NCI-H2196 treated with DMSO at 0.1 percent for 48 hours (cell line): ENCODE results near the gene NSD2.

Experiments
- DNase-seq: peaks from one replicate; lab custom pipeline; 2025; ENCODE audit not compliant: unreplicated experiment; lab: John Stamatoyannopoulos, UW

The NSD2 gene

GRCh38 chr4:1969928-1970723, 98.9 kb downstream of the NSD2 start:
- DNase-seq: no peak

DNA sequence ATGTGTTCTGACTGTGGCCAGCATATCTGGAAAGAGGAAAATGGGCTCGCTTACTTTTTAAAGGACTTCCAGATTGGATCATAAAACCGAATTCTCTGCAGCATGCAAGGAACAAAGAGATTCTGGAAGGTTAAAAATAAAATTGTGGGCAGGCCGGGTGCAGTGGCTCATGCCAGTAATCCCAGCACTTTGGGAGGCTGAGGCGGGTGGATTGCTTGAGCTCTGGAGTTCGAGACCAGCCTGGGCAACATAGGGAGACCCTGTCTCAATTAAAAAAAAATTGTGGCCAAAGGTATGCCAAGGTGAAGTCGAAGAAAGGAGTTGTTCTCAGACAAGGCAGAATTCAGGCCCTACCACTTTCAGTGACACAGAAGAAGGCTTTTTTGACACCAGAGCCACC, 99.7 kb downstream of the NSD2 start:
- no peak for DNase-seq

DNA sequence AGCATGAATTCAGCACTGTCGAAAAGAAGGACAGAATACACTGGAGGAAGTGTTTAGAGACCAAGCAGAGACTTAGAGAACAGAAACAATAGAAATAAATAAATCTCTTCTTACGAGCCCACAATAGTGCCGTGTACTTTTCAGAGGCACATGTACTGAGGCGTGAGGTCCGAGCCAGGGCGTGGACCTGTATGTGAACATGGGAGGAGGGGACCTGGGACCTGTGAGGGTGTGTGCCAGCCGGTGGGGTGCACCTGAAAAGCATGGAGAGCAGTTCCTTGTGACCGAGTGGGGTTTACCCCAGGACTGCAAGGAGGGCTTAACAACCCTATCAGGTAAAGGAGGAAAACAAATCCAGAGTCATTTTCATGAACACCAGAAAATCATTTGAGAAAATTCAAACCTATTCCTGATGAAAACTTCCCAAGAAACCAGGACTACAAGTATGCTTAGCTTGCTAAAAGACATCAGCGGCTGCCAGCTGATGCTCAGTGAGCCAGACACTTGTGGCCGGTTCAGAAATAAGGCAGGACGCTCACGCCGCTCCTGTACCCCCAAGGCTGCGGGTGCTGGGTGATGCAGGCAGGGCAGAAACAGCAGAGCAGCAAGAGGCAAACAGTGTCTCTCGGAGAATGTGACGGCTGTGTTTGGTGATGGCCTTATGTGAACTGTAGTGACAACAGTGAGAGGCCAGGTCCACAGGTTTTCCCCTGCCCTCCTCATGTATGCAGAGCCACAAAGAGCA, 100.4 kb downstream of the NSD2 start:
- DNase-seq: no peak

DNA sequence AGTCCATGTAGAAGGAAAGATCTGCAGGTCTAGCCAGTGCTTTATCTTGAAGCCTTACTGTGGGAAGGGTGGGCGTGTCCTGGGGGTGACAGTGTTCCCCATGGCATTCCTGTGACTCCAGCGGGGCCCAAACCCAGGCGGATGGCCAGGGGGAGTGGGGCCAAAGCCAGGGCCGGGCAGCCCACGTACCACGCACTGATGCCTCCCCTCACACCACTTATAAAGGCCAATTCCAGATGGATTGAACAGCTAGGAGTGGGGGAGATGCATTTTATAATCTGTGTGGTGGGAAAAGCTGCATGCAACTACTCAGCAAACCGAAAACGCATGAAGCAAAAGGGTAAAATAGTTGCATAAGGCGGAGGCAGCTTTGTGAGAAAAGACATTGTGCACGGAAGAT, 101.2 kb downstream of the NSD2 start:
- no peak for DNase-seq

DNA sequence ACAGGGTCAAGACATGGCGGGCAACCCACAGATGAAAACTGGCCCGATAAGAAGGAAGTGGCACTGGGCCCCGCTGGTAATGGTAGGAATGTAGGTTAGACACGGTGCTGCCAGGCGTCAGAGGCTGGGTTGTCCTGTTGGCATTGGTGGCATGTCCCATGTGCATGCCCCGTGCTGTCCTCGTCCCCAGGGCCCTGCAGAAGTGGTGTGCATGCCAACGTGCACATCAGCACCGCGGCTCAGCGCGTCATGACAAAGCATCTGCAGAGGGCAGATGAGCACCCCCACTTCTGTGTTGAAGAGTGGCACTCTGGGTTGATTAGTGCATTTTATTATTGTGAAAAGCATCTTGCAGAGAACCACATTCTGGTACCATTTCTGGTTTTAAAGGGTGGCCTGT, 102.0 kb downstream of the NSD2 start:
- no peak for DNase-seq

DNA sequence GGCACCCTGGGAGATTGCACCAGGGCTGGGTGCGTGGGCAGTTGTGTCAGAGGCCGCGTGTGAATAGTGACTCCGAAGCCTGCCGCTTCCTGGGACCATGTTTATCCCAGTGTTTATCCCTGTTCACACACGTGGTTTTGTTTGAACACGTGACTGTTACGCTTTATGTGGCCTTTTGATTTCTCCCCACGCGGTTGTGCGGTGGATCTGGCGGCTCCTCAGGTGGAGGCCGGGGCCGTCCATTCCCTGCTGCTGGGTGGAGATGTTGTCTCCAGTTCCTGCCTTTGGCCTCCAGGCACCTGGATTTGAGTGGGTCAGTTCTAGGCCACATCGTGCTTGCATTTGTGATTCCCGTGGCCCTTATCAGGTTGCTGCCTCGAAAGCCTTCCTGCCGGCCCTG, 102.5 kb downstream of the NSD2 start:
- no peak for DNase-seq

- no peak for DNase-seq
Measured at GRCh38 chr4:1974840-1975239, 103.6 kb downstream of the NSD2 start.

- no peak for DNase-seq
Measured at GRCh38 chr4:1975391-1975801, 104.2 kb downstream of the NSD2 start.

- DNase-seq: no peak
Measured at GRCh38 chr4:1975880-1976279, 104.7 kb downstream of the NSD2 start.

DNA sequence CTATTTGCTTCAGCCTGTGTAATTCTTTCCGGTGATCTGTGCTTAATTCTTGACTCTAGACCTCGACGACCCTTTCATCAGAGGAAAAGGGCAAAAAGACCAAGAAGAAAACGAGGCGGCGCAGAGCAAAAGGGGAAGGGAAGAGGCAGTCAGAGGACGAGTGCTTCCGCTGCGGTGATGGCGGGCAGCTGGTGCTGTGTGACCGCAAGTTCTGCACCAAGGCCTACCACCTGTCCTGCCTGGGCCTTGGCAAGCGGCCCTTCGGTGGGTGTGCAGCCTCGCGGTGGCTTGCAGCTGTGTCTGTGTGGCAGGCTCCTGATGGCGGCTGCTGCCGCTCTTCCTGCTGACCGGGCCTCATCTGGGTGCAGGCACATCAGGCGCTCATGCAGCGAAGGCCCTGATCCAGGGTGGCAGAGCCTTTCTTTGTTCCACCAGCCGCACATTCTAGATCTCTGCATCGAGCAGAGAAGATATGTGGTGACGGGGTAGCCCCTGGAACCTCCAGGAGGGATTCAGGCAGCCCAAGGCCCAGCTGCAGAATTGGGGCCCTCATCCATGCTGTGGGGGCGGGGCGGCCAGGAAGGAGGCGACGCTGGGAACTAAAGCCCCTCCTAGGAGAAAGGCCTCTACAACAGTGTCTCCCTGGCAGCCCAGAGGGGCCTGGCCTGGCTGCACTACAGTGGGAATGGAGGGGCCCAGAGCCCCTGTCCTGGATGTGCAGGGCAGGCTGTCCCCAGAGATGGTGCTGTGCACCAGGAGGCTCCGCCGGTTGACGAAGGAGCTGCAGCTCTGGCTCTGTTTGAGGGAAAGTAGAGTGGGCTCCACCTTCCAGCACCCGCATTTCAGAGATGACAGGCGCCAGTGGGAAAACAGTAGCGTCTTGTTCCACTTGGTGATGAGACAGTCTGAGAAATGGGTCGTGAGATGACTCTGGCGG, 105.5 kb downstream of the NSD2 start:
- DNase-seq: no peak

GRCh38 chr4:1978226-1978625, 107.0 kb downstream of the NSD2 start:
- DNase-seq: no peak

- DNase-seq: no peak
Measured at GRCh38 chr4:1978741-1979476, 107.7 kb downstream of the NSD2 start.

GRCh38 chr4:1979477-1980196, 108.4 kb downstream of the NSD2 start:
- DNase-seq: no peak

DNA sequence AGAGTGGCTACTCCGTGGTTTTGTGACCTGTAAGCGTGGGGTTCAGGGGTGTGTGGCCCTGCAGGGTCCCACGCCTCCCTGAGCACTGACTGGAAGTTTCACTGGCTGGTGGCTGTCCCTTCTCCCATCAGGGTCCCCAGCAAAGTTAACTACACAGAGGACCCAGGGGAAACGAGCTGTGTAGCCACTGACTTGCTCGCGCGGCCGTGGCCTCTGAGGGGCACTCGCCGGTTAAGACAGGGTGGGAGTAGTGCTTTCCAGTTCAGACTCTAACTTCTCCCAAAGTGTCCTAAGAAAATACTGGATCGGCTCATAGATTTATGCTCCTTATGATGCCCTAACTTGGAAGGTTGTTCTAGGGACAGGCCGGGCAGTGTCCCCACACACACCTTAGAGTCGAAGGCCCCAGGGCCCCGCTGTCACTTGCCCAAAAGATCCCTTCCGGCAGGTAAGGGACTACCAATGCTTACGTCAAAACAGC, 109.4 kb downstream of the NSD2 start:
- DNase-seq: no peak

- no peak for DNase-seq
Measured at GRCh38 chr4:1981251-1982058, 110.3 kb downstream of the NSD2 start.

DNA sequence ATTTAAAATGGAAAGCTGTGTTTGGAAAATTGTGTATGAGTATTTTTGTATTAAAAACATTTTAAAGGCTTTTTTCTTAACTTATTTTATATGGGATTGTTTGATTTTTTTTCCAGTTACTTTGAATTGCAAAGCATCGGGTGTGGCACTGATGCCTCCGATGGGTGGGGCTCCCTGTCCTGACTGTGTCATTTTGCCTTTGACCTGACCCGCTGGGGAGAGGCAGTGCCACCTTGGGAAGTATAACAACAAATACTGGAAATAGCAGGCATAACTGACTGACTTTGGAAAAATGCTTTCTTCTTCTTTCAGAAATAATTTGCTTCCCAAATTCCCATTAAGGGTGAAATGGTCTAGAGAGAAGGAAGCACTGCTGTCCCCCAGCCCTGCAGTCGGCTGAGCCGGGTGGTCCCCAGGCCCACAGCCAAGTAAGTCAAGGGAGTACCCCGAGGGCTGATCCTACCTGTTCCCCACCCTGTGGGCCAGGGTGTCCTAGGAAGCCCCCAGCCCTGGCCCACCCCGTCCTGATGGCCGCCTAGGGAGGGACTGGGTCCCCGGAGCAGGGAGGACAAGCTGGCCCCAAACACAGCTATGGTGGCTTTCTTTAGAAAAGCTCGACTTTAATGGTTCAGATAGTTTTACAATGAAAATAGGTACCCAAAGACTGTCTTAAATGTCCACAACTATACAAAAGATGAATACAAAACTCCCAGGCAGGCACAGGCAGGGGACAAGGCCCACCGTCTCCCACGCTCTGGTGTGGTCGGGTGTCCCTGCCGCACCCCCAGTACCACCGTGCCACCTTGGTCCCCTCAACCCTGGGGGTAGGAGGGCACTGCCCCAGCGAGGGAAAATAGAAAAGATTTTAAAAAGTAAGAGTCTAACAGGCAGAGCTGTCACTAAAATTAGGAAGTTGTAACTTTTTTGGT, 111.2 kb downstream of the NSD2 start:
- DNase-seq: no peak

DNA sequence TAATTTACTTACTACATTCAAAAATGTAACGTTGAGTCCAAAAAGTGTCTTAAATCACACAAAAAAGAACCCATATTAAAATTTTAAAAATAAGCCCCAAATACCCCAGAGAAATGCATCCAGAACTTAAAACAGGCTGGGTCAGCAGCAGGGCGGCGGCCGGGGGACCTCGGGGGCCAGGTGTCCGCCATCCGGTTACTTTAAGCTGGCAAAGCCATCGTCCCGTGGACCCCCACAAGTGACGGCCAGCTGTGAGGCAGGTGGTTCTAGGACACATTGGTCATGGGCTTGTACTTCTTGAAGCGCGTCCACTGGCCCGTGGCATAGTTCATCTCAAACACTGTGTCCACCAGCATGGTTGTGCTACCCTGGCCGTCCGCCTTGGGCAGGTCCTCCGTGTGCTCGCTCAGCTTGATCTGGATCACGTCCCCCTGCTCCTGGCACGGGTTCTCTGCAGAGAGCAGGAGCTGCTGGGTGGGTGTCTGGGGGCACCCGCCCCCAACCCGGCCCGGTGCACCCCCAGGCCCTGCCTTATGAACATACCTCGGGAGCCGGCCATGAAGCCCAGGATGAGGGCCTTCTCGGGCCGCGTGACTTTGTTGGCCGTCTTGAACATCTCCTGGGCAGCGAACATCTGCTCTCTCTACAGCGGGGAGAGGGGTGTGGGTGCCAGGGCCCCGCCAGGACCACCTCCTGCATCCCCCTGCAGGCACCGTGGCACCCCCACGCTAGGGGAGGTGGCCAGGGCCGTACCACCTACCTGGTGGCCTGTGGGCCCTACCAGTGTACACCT, 112.1 kb downstream of the NSD2 start:
- DNase-seq: no peak
